Mesodermal cell (in vitro differentiated cells): ENCODE results near the gene NAT8L.

Experiments used
- H3K27ac ChIP-seq: 2 replicates; pipeline ENCODE4 v1.7.0; 2013; ENCODE audit warnings: mild to moderate bottlenecking, low read depth, low read length, moderate library complexity; ENCODE audit not compliant: severe bottlenecking
- H3K36me3 ChIP-seq: 2 replicates; pipeline ENCODE4 v1.7.1; 2013; ENCODE audit warnings: mild to moderate bottlenecking, low read length, moderate library complexity; ENCODE audit not compliant: control insufficient read depth, insufficient read depth
- H3K4me1 ChIP-seq: one replicate; pipeline ENCODE4 v1.7.1; 2013; ENCODE audit warnings: mild to moderate bottlenecking, low read length; ENCODE audit not compliant: insufficient read depth, control insufficient read depth, poor library complexity, severe bottlenecking
- H3K4me3 ChIP-seq: 2 replicates; pipeline ENCODE4 v1.7.0; 2013; ENCODE audit warnings: low read length, control low read depth, mild to moderate bottlenecking; ENCODE audit not compliant: insufficient read depth, poor library complexity, severe bottlenecking; ENCODE audit errors: extremely low read depth
- H3K9me3 ChIP-seq: 2 replicates; pipeline ENCODE4 v1.7.1; 2013; ENCODE audit warnings: mild to moderate bottlenecking, low read length, moderate library complexity; ENCODE audit not compliant: control insufficient read depth
- WGBS, 2 experiments: methylation state at CpG; one replicate each; pipeline ENCODE4 v1.1.5; 2013; ENCODE audit warnings: missing lambda C conversion rate in 2 of 2; ENCODE audit not compliant: insufficient coverage in 2 of 2; 5-methylcytosine and 5-hydroxymethylcytosine counted together

Gene NAT8L

DNA sequence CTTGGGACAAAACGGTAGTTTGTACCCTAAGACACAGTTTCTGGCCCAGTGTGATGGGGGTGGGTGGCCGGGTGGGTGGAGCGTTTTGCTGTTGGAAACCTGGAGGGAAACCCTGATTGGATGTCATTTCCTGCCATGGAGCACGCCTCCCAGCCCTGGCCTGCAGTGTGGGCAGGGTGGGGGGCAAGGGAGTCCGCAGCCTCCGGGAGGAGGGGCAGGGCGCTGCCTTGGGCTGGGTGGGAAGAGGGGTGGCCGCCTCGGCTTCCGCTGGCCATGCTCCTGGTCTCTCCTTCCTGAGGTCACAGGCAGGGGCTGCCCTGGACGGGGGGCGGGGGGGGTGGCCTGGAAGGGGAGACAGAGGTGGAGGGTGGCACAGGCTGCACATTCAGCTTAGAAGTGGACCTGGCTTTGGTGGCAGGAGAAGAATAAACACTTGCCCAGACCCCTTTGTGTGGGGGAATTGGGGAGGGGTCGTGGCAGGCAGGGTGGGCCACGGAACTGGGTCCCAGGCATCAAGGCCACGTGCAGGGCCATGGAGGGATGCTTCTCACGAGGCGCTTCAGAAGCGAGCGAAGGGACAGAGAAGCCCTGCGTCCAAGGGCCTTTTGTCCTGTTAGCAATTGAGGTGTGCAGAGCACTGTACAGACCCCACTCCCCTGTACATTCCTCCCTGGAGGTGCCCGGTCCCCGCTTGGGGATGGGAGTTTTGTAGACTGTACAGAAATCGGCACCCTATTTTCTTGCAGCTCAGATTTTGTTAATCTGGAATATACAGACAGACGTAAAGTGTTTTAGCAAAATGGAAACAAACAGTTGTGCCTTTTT, 6.2 kb downstream of the NAT8L start:
- H3K9me3 ChIP-seq, result no peaks in the 10 kb centered on the region
- H3K36me3 ChIP-seq, result no peaks in the 10 kb centered on the region
- WGBS, 2 experiments, result 85 to 92% methylated on average over 6 to 14 of the region's 24 CpGs

DNA sequence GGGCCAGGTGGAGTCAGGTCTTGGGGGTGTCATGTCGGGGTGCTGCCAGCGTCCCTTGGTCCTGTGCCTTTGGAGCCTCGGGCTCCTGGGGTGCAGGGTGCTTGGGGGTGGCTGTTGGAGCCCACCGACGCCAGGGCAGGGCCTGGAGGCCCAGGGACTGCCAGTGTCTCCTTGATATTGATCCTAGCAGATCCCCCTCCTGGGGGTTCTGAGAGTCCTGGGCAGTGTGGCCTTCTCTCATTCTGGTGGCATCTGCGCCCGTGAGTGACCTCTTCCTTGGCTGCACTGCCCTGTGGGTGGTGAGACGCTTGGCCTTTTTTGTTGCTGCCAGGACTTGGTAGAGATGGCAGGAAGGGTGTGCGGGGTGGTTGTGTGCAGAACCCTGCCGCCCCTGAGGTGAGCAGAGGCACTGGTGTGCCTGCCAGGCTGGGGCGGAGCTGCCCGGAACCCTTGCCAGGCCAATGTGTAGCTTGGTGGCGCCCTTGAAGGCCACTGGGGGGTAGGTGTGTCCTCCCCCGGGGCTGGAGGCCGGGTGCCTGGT, 7.0 kb downstream of the NAT8L start:
- 88 to 91% methylated on average over 14 to 15 of the region's 15 CpGs for WGBS, 2 experiments
- Histone ChIP-seq H3K4me3 (no peak overlapping the region), H3K4me1 (no peaks in the 10 kb centered on the region), H3K9me3 (no peaks in the 10 kb centered on the region), H3K36me3 (no peaks in the 10 kb centered on the region), H3K27ac (no peak overlapping the region)

More for the DNA sequence above, 6.2 kb downstream of the NAT8L start:
- Histone ChIP-seq H3K4me1 (peaks cover 5% of the 10 kb centered on the region), H3K4me3 (no peak overlapping the region), H3K27ac (no peak overlapping the region)

DNA sequence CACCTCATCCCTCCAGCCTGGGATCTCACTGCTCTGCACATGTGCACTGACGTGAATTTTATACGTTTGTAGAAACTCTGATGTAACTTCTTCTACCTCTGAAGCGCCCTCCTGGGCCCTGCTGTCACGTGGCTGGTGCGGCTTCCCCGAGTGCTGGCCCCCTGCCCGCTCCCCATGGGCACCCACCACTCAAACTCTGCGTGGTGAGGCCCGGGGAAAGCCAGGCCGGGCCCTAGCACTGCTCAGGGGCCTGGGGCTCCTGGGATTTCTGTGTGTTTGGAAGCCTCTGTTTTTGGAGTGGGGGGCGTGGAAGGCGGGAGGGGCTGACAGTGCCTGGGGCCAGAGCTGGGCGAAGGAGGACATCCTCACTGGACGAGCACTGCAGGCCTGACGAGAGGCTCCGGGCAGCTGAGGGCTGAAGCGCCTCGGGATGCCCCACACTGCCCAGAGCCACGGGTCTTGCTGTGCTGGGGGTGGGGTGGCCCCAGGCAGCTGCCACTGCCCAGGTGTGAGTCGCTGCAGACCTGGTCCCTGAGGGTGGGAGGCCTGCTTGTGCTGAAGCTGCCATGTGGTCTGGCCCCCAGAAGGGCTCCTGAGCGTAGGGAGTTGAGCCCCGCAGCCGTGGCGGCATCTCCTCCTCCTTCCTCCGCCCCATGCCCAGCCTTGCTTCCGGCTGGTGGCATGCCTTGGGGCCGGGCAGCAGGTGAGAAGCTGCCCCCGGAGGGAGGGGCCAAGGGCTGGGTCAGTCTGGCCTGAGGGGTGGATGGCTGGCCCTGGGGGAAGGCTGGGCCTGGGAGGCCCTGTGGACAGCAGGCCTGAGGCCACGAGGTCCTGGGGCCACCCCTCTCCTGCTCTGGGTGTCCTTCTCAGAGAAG, 7.7 kb downstream of the NAT8L start:
- Histone ChIP-seq H3K4me1 (peaks cover 3% of the 10 kb centered on the region), H3K9me3 (no peaks in the 10 kb centered on the region), H3K27ac (no peak overlapping the region), H3K36me3 (no peaks in the 10 kb centered on the region), H3K4me3 (no peak overlapping the region)
- 86 to 88% methylated on average over 21 to 22 of the region's 29 CpGs for WGBS, 2 experiments

DNA sequence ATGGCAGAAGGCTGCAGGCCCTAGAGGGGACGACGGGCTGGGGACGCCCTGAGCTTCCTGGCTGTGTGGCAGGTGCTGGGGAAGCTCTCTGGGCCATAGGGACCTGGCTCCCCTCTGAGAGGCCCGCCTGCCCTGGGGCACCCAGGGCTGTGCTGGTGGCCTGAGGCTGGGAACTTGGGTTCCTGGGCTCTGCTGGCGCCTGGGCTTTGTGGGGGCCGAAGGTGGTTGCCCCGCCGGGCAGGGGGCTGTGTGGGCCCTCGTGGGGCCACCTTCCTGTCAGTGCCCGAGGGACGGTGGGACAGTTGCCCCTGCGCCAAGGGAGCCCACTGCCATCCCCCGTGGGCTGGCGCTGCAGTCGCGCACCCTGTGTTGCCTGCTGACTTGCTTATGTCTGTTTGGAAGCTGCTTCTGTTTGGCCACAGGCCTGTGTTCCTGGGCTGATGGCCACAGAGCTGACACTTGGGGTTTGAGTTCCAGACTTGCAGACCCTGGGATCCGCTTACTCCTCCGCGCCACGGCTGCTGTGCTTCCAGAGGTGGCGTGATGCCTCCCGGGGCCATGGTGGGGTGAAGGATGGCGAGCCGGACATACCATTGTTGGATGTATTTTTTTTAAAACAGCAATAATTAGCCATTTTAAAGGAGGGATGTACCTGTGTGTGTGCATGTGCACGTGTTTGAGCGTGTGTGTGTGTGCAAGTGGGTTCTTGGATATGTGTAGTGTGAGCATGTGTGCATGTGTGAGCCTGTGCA, 8.5 kb downstream of the NAT8L start:
- Histone ChIP-seq H3K4me1 (peaks cover 5% of the 10 kb centered on the region), H3K27ac (no peak overlapping the region), H3K9me3 (no peaks in the 10 kb centered on the region), H3K36me3 (no peaks in the 10 kb centered on the region), H3K4me3 (no peak overlapping the region)
- 88 to 90% methylated on average over 24 of the region's 26 CpGs for WGBS, 2 experiments

DNA sequence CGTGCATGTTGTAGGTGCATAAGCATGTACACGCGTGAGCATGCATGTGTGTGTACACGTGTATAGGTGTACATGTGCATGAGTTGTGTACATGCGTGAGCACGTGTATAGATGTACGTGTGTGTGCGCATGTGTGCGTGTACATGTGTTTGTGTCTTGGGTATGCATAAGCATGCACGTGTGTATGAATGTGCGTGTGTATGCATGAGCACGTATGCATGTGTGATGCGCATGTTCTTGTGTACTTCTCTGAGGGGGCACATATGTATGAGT, 9.0 kb downstream of the NAT8L start:
- no peaks in the 10 kb centered on the region for H3K36me3 ChIP-seq
- H3K4me1 ChIP-seq, result peaks cover 5% of the 10 kb centered on the region
- no peak overlapping the region for H3K27ac ChIP-seq
- H3K9me3 ChIP-seq, result no peaks in the 10 kb centered on the region
- H3K4me3 ChIP-seq, result no peak overlapping the region
- WGBS, 2 experiments, result 92 to 95% methylated on average over 13 of the region's 13 CpGs

DNA sequence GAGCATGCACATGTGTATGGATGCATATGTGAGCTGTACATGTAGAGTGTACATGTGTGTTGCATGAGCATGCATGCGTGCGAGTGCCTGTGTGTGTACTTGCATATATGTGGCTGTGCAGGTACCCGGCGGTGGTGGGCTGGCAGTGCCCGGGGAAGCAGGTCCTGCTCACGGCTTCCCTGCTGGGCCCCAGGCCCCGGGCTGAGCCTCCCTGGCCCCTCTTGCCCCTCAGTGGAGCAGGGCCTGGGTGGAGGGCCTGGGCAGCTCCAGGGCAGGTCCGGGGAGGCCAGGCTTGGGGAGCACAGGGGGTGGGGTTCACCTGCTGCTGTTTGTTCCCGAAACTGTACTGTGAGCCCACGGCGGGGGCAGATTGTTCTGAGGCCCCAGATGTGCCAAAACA, 9.4 kb downstream of the NAT8L start:
- peaks cover 5% of the 10 kb centered on the region for H3K4me1 ChIP-seq

DNA sequence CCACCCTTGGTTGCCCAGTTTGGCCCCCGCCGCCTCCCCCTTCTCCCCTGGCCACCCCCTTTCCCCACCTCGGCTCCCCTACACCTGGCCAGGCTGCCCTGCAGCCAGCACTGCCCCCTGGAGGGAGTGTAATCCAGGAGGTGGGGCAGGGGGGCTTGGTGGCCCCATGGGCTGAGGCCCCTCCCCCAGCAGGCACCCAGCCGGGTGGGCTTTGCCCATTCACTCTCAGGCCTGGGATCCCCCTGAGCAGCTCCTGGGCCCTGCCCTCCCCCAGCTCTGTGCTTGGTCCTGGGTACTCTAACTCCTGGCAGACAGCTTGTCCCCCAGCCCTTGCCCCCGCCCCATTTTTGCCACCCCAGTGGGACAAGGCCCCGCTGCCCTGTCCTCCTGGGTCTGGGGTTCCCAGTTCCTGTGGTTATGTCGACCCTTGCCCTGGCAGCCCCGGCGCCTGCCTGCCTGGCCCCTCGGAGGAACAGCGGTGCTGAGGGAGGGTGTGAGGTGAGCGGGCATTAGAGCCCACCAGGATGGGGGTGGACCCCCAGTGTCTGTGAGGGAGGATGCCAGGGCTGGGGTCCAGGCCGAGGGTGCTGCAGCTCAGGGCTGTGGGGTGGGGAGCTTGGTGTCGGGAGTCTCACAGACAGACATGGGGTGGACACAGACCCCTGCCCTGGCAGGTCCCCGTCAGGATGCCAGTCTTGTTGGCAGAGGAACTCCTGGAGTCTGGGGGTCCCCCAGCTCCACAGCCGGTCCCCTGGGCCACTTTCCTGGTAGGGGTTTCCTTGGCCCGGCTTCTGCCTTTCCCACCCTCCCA, 10.2 kb downstream of the NAT8L start:
- H3K4me3 ChIP-seq, result no peak overlapping the region
- H3K4me1 ChIP-seq, result peaks cover 5% of the 10 kb centered on the region
- H3K9me3 ChIP-seq, result no peaks in the 10 kb centered on the region
- WGBS, 2 experiments, result 84 to 94% methylated on average over 9 to 10 of the region's 17 CpGs
- H3K36me3 ChIP-seq, result no peaks in the 10 kb centered on the region
- H3K27ac ChIP-seq, result no peak overlapping the region

More for the DNA sequence above, 9.4 kb downstream of the NAT8L start:
- Histone ChIP-seq H3K4me3 (no peak overlapping the region), H3K36me3 (no peaks in the 10 kb centered on the region), H3K27ac (no peak overlapping the region), H3K9me3 (no peaks in the 10 kb centered on the region)
- WGBS, 2 experiments, result 90 to 94% methylated on average over 2 to 6 of the region's 11 CpGs

DNA sequence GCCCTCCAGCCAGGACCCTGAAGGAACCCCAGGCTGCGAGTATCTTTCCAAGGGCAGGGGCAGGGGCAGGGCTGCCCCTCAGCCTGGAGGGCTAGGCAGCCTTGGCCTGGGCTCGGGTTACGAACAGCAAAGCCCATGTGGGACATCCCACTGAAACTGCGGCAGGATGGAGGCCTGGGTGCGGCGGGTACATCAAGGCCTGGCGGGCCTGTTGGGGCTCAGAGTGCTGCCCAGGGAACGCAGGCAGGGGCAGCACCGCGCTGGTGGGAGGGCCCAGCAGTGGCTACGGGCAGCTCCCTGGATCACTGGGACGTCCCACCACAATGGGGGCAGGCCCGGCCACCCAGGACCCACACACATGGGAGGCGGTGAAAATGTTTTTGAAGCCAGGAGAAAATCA, 10.9 kb downstream of the NAT8L start:
- H3K27ac ChIP-seq, result no peak overlapping the region
- no peak overlapping the region for H3K4me3 ChIP-seq
- WGBS, 2 experiments, result 73 to 77% methylated on average over 10 to 14 of the region's 14 CpGs
- no peaks in the 10 kb centered on the region for H3K9me3 ChIP-seq
- H3K4me1 ChIP-seq, result peaks cover 5% of the 10 kb centered on the region
- no peaks in the 10 kb centered on the region for H3K36me3 ChIP-seq

DNA sequence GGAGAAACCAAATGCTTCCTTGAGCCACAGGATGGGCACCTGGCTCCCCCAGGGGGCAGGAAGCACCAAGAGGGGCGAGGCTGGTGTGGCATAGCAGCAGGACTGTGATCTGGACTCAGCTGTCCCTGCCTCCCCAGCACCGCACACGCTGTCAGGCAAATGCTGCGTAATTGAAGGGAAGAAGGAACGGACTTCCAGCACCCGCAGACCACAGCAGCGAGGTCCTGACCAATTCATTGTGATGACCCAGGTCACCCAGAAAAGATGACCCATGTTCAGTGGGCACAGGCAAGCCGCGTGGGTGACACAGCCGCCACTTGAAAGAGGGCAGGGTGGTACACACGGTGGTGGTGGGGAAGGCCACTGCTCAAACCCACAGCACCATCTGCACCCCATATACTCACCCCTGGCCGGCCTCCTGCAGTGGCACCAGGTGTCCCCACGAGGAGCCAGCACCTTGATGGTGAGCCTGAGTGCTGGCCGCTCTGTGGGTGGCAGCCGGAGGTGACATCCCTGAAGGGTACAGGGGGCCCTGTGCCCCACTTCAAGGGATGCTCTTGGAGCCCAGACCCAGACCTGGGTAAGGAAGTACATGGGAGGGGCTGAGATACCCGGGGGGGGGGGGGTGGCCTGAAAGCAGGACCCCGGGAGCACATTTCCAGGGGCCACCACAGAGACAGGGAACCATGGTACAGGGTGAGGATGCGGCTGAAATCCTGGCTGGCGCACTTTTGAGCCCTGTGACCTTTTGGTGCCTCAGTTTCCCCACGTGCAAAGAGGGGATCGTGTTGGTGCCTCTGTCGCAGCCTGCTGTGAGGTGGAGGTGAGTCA, 11.5 kb downstream of the NAT8L start:
- H3K9me3 ChIP-seq, result no peaks in the 10 kb centered on the region
- H3K36me3 ChIP-seq, result no peaks in the 10 kb centered on the region
- peaks cover 5% of the 10 kb centered on the region for H3K4me1 ChIP-seq
- H3K27ac ChIP-seq, result no peak overlapping the region
- WGBS, 2 experiments, result 77 to 79% methylated on average over 14 to 21 of the region's 22 CpGs
- no peak overlapping the region for H3K4me3 ChIP-seq
